Ovary (tissue), 9 donors: ENCODE data around the gene ABCC5. TPM values are rescaled to one million over a fixed set of nuclear protein-coding genes. Genes with fewer than 3 reads are reported as not detected.

Source experiments
- DNase-seq, 5 donors: peaks; one replicate each; pipeline ENCODE4 v3.0.0-alpha.2; 2019 to 2020
- H3K27ac ChIP-seq, 2 donors: fragments of 200-600 bp; one replicate each; pipeline versions ENCODE4 v1.5.1 to v1.8.0; 2019 to 2022
- H3K27me3 ChIP-seq: fragments of 200-600 bp; one replicate; pipeline ENCODE4 v1.8.0; 2022
- H3K36me3 ChIP-seq: fragments of 200-600 bp; sonication (generic); one replicate; pipeline ENCODE4 v1.5.1; 2019
- H3K4me1 ChIP-seq: one replicate; pipeline ENCODE4 v1.8.1; 2013; ENCODE audit warnings: mild to moderate bottlenecking, moderate library complexity; ENCODE audit not compliant: insufficient read depth
- H3K4me3 ChIP-seq: fragments of 200-600 bp; sonication (generic); one replicate; pipeline ENCODE4 v1.5.1; 2017
- H3K9me3 ChIP-seq, 2 donors: fragments of 200-600 bp in 1 of 2; sonication (generic) in 1 of 2; one replicate each; pipeline versions ENCODE4 v1.5.1 to v1.8.1; 2013 to 2019; ENCODE audit warnings: mild to moderate bottlenecking in 1 of 2, moderate library complexity in 1 of 2
- EP300 ChIP-seq: sonication (generic); formaldehyde crosslinking; IDR thresholded peaks from one replicate; pipeline ENCODE4 v1.6.1; 2017; ENCODE audit warnings: antibody characterized with exemption
- POLR2A ChIP-seq: fragments of 450-650 bp; IDR thresholded peaks from one replicate; pipeline ENCODE4 v1.6.1; 2017; ENCODE audit warnings: antibody characterized with exemption, mild to moderate bottlenecking, moderate library complexity
- WGBS, 3 donors: extraction: QIAGEN DNeasy Blood & Tissue Kit in 1 of 3; methylation state at CpG; one replicate each; pipeline versions ENCODE4 v1.1.5 to v1.1.7; 2013 to 2017; 5-methylcytosine and 5-hydroxymethylcytosine counted together
- intact Hi-C, 4 donors: fragments of 100-400 bp; cut with DNase I; formaldehyde crosslinking; loops; one replicate each; pipeline versions ENCODE4 v1.11.0 to v1.15.1; 2022 to 2023
- polyA plus RNA-seq, 2 donors: library from polyadenylated mRNA; stranded (reverse); fragments of 200-250 nt in 1 of 2; fragments of 350-450 nt in 1 of 2; fragmentation: Illumina TruSeq in 1 of 2; extraction: RNeasy Lipid Tissue Mini Kit (QIAGEN cat#74804) in 1 of 2; gene quantifications; one replicate each; pipeline ENCODE4 v1.2.3, GENCODE V29; 2013 to 2014
- total RNA-seq, 7 donors: library from RNA; depleted of rRNA in 2 of 7; stranded (reverse); fragments of >200 nt in 2 of 7; fragmentation: NEBNext Ultra II Directional in 3 of 7; extraction: Animal tissue kit (Norgen Biotek cat#: 25700) in 3 of 7; gene quantifications; one replicate each; pipeline versions ENCODE4 v1.1.0 to v1.2.4, GENCODE V29; 2016 to 2023
- TF ChIP-seq, protein P1 (sequence below), 3 donors: fragments of 450-650 bp in 2 of 3; fragments of 200-600 bp in 1 of 3; IDR thresholded peaks; one replicate each; pipeline versions ENCODE4 v1.5.1 to v1.8.0; 2016 to 2022; ENCODE audit warnings: antibody characterized with exemption in 3 of 3, mild to moderate bottlenecking in 1 of 3
- donor health status: DM: no; HTN: no; CAD: no; lungs with moderate emphysema.
- donor health status: DM: no; HTN: no; CAD: no.
- donor health status: Bipolar disorder and iron deficiency.
- donor health status: DM: yes; HTN: yes; CAD: no.
- donor health status: DM: no; HTN: no; CAD: no.
- donor health status: DM: yes; HTN: yes; CAD: no.

The ABCC5 gene
- total and polyA plus RNA-seq, 9 donors = 16.3 to 29.4 (median 19.8) TPM

DNA sequence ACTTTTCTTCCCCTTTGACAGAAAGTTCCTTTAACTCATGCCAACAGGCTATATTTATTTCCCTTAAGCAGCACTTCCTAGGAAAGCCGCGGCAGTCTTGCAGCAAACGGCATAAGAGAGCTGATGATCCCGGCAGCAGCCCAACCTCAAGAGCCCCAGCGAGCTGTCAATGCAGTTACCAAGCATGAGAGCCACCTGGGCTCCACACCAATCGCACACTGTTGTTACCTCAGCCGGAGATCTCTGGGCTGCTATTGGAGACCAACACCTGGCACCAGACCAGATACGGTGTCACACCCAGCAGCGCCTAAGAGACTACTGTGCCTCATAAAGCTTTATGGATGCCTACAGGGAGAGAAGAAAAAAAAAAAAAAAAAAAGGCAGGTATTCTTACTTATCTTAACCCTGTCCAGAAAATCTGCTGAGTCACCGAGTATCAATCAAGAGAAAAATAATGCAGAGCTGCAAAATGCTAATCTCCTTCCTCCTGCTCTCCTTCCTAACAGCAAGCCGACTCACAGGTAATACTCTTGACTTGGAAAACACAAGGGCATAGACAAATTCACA lies 11.7 kb downstream of the ABCC5 start:
- WGBS, 3 donors = 14 to 28% (median 20%) methylated on average over 11 of the region's 11 CpGs
- peaks cover 2% of the 10 kb centered on the region for H3K4me1 ChIP-seq
- no peak overlapping the region for H3K4me3 ChIP-seq
- DNase-seq = peak; percentile 16 to 51 (median 26)
- TF ChIP-seq, protein P1, sequence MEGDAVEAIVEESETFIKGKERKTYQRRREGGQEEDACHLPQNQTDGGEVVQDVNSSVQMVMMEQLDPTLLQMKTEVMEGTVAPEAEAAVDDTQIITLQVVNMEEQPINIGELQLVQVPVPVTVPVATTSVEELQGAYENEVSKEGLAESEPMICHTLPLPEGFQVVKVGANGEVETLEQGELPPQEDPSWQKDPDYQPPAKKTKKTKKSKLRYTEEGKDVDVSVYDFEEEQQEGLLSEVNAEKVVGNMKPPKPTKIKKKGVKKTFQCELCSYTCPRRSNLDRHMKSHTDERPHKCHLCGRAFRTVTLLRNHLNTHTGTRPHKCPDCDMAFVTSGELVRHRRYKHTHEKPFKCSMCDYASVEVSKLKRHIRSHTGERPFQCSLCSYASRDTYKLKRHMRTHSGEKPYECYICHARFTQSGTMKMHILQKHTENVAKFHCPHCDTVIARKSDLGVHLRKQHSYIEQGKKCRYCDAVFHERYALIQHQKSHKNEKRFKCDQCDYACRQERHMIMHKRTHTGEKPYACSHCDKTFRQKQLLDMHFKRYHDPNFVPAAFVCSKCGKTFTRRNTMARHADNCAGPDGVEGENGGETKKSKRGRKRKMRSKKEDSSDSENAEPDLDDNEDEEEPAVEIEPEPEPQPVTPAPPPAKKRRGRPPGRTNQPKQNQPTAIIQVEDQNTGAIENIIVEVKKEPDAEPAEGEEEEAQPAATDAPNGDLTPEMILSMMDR (IDR thresholded peaks at IDR 0.05) = no peak
- TF ChIP-seq POLR2A (no peak), EP300 (no peak)
- H3K27ac ChIP-seq = no peak overlapping the region
- H3K36me3 ChIP-seq = no peaks in the 10 kb centered on the region
- no peaks in the 10 kb centered on the region for H3K27me3 ChIP-seq
- no peaks in the 10 kb centered on the region for H3K9me3 ChIP-seq
- intact Hi-C loops = loop anchor here in 1 of 4 donors (10.0 kb wide), 1 partner anchor 101 kb away; no protein-coding TSS in a partner anchor

DNA sequence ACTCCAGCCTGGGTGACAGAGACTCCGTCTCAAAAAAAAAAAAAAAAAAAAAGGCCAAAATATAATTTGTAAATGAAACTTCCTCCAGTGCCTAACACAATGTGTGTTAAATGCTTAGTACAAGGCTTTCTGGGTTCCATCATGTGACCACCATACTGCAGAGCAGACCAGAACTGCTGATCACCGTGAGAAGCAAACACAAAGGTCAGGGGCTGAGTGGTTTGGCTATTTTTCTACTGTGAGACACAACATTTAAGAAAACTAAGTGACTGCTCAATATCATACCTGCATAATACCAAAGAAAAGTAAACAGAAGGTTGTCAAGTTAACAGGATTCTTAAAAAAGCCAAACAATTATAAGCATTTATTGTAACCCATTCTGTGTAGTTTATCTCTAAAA lies 13.2 kb downstream of the ABCC5 start:
- Histone ChIP-seq H3K27ac (no peak overlapping the region), H3K4me1 (peaks cover 2% of the 10 kb centered on the region), H3K9me3 (no peaks in the 10 kb centered on the region), H3K36me3 (no peaks in the 10 kb centered on the region), H3K27me3 (no peaks in the 10 kb centered on the region), H3K4me3 (no peak overlapping the region)
- intact Hi-C loops = loop anchor here in 1 of 4 donors (10.0 kb wide), 1 partner anchor 100 kb away; no protein-coding TSS in a partner anchor
- no peak for DNase-seq
- WGBS, 3 donors = 54 to 68% (median 60%) methylated on average over 2 of the region's 2 CpGs
- TF ChIP-seq POLR2A (no peak), EP300 (no peak)
- TF ChIP-seq, protein P1 (IDR thresholded peaks at IDR 0.05) = no peak

DNA sequence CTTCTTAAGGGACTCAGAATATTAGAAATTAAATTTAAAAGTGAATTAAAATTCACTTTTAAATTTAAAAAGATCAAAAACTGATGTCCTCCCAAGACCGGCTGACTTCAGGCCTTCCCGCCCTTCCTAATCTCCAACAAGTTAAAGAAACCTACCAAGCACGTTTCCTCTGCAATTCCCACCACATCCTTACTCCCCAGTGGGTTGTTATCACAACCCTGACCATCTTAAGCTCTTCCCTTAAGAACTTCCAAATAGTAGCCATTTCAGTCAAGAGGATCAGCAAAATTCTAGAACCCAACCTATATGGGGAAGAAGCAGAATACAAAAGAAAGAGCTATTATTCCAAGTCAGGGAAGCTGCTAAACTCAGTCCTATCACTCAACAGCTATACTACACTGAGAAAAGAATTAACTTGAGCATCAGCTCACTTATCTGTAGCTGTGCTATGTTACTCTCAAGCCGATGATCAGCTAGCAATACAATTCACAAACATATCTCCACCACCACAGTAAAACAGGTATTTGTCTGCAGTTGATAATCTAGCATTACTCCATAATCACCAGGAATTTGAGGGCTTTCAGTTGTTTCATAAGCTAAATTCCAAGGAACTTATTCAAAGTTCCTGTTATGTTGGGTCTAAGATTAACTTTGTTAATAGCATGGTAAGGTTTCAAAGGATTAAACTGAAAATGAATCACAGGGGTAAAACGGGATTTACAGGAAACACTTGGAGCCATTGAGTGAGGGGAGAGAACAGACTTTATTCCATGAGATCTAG lies 14.3 kb downstream of the ABCC5 start:
- Histone ChIP-seq H3K9me3 (no peaks in the 10 kb centered on the region), H3K27ac (no peak overlapping the region), H3K4me3 (no peak overlapping the region), H3K27me3 (no peaks in the 10 kb centered on the region), H3K36me3 (no peaks in the 10 kb centered on the region), H3K4me1 (peaks cover 2% of the 10 kb centered on the region)
- DNase-seq = no peak
- intact Hi-C loops = loop anchor here in 1 of 4 donors (10.0 kb wide), 1 partner anchor 99 kb away; no protein-coding TSS in a partner anchor
- TF ChIP-seq, protein P1 (IDR thresholded peaks at IDR 0.05) = no peak
- TF ChIP-seq POLR2A (no peak), EP300 (no peak)
- WGBS, 3 donors = 55 to 74% (median 65%) methylated on average over 5 of the region's 5 CpGs

DNA sequence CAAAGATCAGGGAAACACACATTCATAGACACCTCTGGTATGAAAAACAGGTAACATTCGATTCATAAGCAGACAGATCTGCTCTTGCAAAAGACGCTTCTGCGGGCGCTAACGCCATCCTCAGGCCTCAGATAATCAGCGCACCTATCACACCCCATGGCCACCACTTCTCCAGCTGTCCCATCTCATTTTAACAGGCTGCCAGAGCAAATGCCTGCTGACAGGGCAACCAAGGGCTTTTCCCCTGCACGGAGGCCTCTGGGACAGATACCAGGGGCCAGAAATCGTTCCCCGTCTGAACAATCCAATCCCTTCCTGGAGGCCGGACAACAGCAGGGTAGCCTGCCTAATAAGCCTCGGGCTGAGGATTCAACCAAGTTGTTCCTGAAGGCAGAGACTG lies 15.2 kb downstream of the ABCC5 start:
- H3K27ac ChIP-seq = no peak overlapping the region
- intact Hi-C loops = loop anchor here in 1 of 4 donors (10.0 kb wide), 1 partner anchor 98 kb away; no protein-coding TSS in a partner anchor
- TF ChIP-seq EP300 (no peak), POLR2A (no peak)
- TF ChIP-seq, protein P1 (IDR thresholded peaks at IDR 0.05) = no peak

More for the DNA sequence above, 15.2 kb downstream of the ABCC5 start:
- Histone ChIP-seq H3K36me3 (no peaks in the 10 kb centered on the region), H3K27me3 (no peaks in the 10 kb centered on the region), H3K4me3 (no peak overlapping the region), H3K9me3 (no peaks in the 10 kb centered on the region), H3K4me1 (peaks cover 2% of the 10 kb centered on the region)
- no peak for DNase-seq
- 92 to 95% (median 94%) methylated on average over 11 of the region's 11 CpGs for WGBS, 3 donors
